ENCODE results near the gene TBC1D14.

DNA sequence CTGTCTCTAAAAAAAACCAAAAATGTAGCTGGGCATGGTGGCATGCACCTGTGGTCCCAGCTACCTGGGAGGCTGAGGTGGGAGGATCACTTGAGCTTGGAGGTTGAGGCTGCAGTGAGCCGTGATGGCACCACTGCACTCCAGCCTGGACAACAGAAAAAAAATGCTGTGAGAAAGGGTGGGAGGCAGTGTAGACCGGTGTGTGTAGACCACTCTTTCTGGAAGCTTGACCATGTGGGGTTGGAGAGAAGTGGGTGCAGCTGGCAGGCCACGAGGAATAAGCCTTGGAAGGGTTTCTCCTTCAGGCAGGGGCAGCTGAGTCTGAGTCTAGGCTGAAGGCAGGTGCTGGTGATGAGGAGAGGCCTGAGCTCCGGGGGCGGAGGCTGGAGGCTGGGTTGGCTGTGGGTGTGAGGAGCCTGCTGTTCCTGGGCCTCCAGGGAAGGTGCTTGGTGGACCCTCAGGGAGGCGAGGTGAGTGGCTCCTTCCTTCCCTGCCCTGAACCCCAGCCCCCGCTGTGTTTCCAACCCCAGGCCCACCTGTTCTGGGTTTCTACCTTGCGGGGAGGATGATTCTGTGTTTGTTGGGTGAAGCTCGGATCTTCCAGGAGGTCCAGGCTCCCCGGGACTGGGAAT, 9.3 kb upstream of the TBC1D14 start:
- TF ChIP-seq POLR2A (IDR thresholded peaks at IDR 0.05; ENCODE audit: low read length) (no peak), GATA1 (IDR thresholded peaks at IDR 0.05; ENCODE audit: low read depth, low read length) (no peak)

Measured in erythroblast (primary cell).